Activated T-cell treated with anti-CD3 and anti-CD28 coated beads, Interleukin-2, amount 50 U/mL, for 48 hours (primary cell): Measurements from ENCODE around the gene TXNL4B.
"Not testable (repeated sequence)": the region's sequence is repeated elsewhere in the genome, so short reads cannot be mapped to it uniquely, and the experiment has no call there.

Source experiments
- DNase-seq, 2 experiments: peaks; one replicate each; pipeline ENCODE4 v3.0.0-alpha.2; 2020

Gene TXNL4B

GRCh38 chr16:72072514-72073342 lies 20.7 kb downstream of the TXNL4B start:
- no peak for DNase-seq

- no peak for DNase-seq
Measured at GRCh38 chr16:72068930-72069329, 24.5 kb downstream of the TXNL4B start.

GRCh38 chr16:72066747-72067146 lies 26.7 kb downstream of the TXNL4B start:
- no peak for DNase-seq

GRCh38 chr16:72064361-72064894 lies 29.0 kb downstream of the TXNL4B start:
- DNase-seq = no peak

- no peak for DNase-seq
Measured at GRCh38 chr16:72061564-72061963, 31.9 kb downstream of the TXNL4B start.

GRCh38 chr16:72060405-72060804 lies 33.0 kb downstream of the TXNL4B start:
- DNase-seq = no peak

GRCh38 chr16:72059060-72059459 lies 34.4 kb downstream of the TXNL4B start:
- DNase-seq = not testable (repeated sequence)

- DNase-seq = not testable (repeated sequence)
Measured at GRCh38 chr16:72057313-72057712, 36.1 kb downstream of the TXNL4B start.

GRCh38 chr16:72055911-72056310 lies 37.5 kb downstream of the TXNL4B start:
- DNase-seq = no peak

- DNase-seq = not testable (repeated sequence)
Measured at GRCh38 chr16:72054254-72054847, 39.1 kb downstream of the TXNL4B start, which contains the start of gene HP. HP (plus strand) TSS chr16:72054505; CDS start chr16:72054653, 148 bp downstream.

GRCh38 chr16:72051818-72052217 lies 41.6 kb downstream of the TXNL4B start:
- no peak for DNase-seq

- DNase-seq = no peak
Measured at GRCh38 chr16:72050769-72051464, 42.5 kb downstream of the TXNL4B start.

- no peak for DNase-seq
Measured at GRCh38 chr16:72049110-72049509, 44.3 kb downstream of the TXNL4B start.

GRCh38 chr16:72044825-72045359 lies 48.5 kb downstream of the TXNL4B start:
- no peak for DNase-seq

GRCh38 chr16:72044296-72044695 lies 49.1 kb downstream of the TXNL4B start:
- no peak for DNase-seq

- DNase-seq = no peak
Measured at GRCh38 chr16:72043539-72043938, 49.9 kb downstream of the TXNL4B start.

GRCh38 chr16:72043058-72043457 lies 50.4 kb downstream of the TXNL4B start:
- DNase-seq = no peak

GRCh38 chr16:72042157-72042660 lies 51.2 kb downstream of the TXNL4B start:
- no peak for DNase-seq

GRCh38 chr16:72036098-72036497 lies 57.3 kb downstream of the TXNL4B start:
- no peak for DNase-seq
